Measurements from ENCODE around the gene SLC8A1.

DNA sequence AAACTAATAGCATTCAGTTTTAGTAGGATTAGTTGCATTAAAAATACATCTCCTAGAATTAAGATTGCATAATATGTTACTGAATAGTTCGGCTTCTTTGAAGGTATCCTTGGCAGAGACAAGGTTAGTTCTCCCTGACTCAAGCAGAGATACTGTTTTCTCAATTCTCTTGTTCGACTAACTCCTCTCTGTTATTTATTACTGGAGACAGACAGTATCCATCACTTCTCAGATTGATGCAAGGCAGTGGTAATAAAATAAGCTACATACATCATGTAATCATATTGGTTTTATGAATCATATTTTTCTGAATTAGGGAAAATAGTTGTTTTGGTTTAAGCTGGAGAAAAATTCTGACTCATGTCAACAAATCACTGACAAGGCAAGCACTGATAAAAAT lies 134.8 kb downstream of the SLC8A1 start:
- TF ChIP-seq POLR2A (IDR thresholded peaks at IDR 0.05), result no peak
- TF ChIP-seq POLR2AphosphoS5 (IDR thresholded peaks at IDR 0.05), result no peak
- TF ChIP-seq, protein P1, sequence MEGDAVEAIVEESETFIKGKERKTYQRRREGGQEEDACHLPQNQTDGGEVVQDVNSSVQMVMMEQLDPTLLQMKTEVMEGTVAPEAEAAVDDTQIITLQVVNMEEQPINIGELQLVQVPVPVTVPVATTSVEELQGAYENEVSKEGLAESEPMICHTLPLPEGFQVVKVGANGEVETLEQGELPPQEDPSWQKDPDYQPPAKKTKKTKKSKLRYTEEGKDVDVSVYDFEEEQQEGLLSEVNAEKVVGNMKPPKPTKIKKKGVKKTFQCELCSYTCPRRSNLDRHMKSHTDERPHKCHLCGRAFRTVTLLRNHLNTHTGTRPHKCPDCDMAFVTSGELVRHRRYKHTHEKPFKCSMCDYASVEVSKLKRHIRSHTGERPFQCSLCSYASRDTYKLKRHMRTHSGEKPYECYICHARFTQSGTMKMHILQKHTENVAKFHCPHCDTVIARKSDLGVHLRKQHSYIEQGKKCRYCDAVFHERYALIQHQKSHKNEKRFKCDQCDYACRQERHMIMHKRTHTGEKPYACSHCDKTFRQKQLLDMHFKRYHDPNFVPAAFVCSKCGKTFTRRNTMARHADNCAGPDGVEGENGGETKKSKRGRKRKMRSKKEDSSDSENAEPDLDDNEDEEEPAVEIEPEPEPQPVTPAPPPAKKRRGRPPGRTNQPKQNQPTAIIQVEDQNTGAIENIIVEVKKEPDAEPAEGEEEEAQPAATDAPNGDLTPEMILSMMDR (IDR thresholded peaks at IDR 0.05), result no peak
